K562 (cell line): ENCODE results near the gene BAMBI. TPM values are rescaled to one million over a fixed set of nuclear protein-coding genes. Genes with fewer than 3 reads are reported as not detected.
A peak's percentile ranks its signal among the peaks of the same experiment; 100 is the strongest.

Source experiments
- CBFA2T2 ChIP-seq: fragments of 450-650 bp; conservative IDR thresholded peaks from 2 replicates; pipeline ENCODE4 v1.6.1; 2017; ENCODE audit warnings: mild to moderate bottlenecking
- CREM ChIP-seq: IDR thresholded peaks from 2 replicates; pipeline ENCODE4 v1.6.1; 2014; ENCODE audit warnings: antibody characterized with exemption, low read depth
- CSDE1 ChIP-seq, 2 experiments: fragments of 450-650 bp; IDR thresholded peaks; 2 replicates each; pipeline ENCODE4 v1.6.1; 2016; ENCODE audit warnings: mild to moderate bottlenecking in 1 of 2
- DPF2 ChIP-seq: fragments of 450-650 bp; IDR thresholded peaks from 2 replicates; pipeline ENCODE4 v1.6.1; 2016
- EP300 ChIP-seq: IDR thresholded peaks from 2 replicates; pipeline ENCODE4 v1.6.1; 2012; ENCODE audit warnings: low read length, improper control_type of control experiment
- FOXJ2 ChIP-seq: fragments of 200-800 bp; sonication (Bioruptor generic); IDR thresholded peaks from 2 replicates; pipeline ENCODE4 v1.6.1; 2016; ENCODE audit warnings: missing genetic modification characterization, missing compliant biosample characterization
- HDAC2 ChIP-seq: fragments of 450-650 bp; IDR thresholded peaks from 2 replicates; pipeline ENCODE4 v1.6.1; 2016; ENCODE audit warnings: mild to moderate bottlenecking
- LEF1 ChIP-seq: fragments of 450-650 bp; IDR thresholded peaks from 2 replicates; pipeline ENCODE4 v1.6.1; 2016; ENCODE audit warnings: mild to moderate bottlenecking
- MYC ChIP-seq, 2 experiments: fragments of 250-450 bp in 1 of 2; sonication (Bioruptor Pico) in 1 of 2; IDR thresholded peaks; 2 replicates each; pipeline versions ENCODE4 v1.5.1 to v1.6.1; 2012 to 2021; ENCODE audit warnings: low read depth in 2 of 2, borderline replicate concordance in 1 of 2, improper control_type of control experiment in 1 of 2, low read length in 1 of 2, mild to moderate bottlenecking in 1 of 2, moderate library complexity in 1 of 2
- MYNN ChIP-seq, 2 experiments: sonication (generic); formaldehyde crosslinking in 1 of 2; IDR thresholded peaks; 2 replicates each; pipeline versions ENCODE4 v1.5.0 to v1.6.1; 2016 to 2020; ENCODE audit warnings: antibody characterized with exemption in 1 of 2, missing genetic modification reagents in 1 of 2
- NFIC ChIP-seq: fragments of 450-650 bp; IDR thresholded peaks from 2 replicates; pipeline ENCODE4 v1.6.1; 2017; ENCODE audit warnings: mild to moderate bottlenecking, inconsistent platforms
- POLR3A ChIP-seq: IDR thresholded peaks from 2 replicates; pipeline ENCODE4 v1.6.1; 2011; ENCODE audit warnings: borderline replicate concordance, mild to moderate bottlenecking, moderate library complexity; ENCODE audit not compliant: insufficient read length, insufficient read depth; ENCODE audit errors: extremely low read depth
- POU5F1 ChIP-seq: fragments of 150-350 bp; IDR thresholded peaks from 2 replicates; pipeline ENCODE4 v1.6.1; 2014; ENCODE audit warnings: borderline replicate concordance, low read length, low read depth, mild to moderate bottlenecking; ENCODE audit not compliant: partially characterized antibody
- SETDB1 ChIP-seq: IDR thresholded peaks from one replicate; pipeline ENCODE4 v1.6.1; 2012; ENCODE audit warnings: low read length, control low read depth, inconsistent platforms
- SMARCA4 ChIP-seq: fragments of 450-650 bp; IDR thresholded peaks from 2 replicates; pipeline ENCODE4 v1.6.1; 2016
- STAT5A ChIP-seq: IDR thresholded peaks from 2 replicates; pipeline ENCODE4 v1.6.1; 2012; ENCODE audit warnings: low read length, inconsistent platforms, borderline replicate concordance
- TCF3 ChIP-seq: sonication (generic); formaldehyde crosslinking; IDR thresholded peaks from 2 replicates; pipeline ENCODE4 v1.4.0; 2020; ENCODE audit warnings: mild to moderate bottlenecking, missing genetic modification reagents
- TEAD4 ChIP-seq, 2 experiments: sonication (generic) in 1 of 2; formaldehyde crosslinking in 1 of 2; IDR thresholded peaks; 2 replicates each; pipeline versions ENCODE4 v1.6.1 to v1.8.0; 2012 to 2022; ENCODE audit warnings: borderline replicate concordance in 1 of 2, inconsistent platforms in 1 of 2, low read length in 1 of 2, mild to moderate bottlenecking in 1 of 2, missing genetic modification reagents in 1 of 2
- ZFP36 ChIP-seq: fragments of 150-350 bp; IDR thresholded peaks from 2 replicates; pipeline ENCODE4 v1.6.1; 2018; ENCODE audit warnings: low read length, low read depth; ENCODE audit not compliant: partially characterized antibody
- polyA plus RNA-seq, 8 experiments: library from polyadenylated mRNA; depleted of rRNA in 4 of 8; stranded (reverse) in 5 of 8; unstranded in 3 of 8; fragments of >200 nt; fragmentation: Nextera tagmentation in 2 of 8; fragmentation: Illumina TruSeq in 1 of 8; extraction: Ambion mirVana in 2 of 8; extraction: Trizol in 1 of 8; gene quantifications; 2 replicates each; pipeline versions ENCODE4 v1.2.1 to v1.2.3, GENCODE V29; 2011 to 2014; ENCODE audit warnings: inconsistent platforms in 1 of 8, missing spikeins in 1 of 8
- total RNA-seq, 7 experiments: library from RNA; depleted of rRNA in 6 of 7; stranded (reverse); fragments of >200 nt in 6 of 7; fragmentation: Illumina TruSeq in 2 of 7; extraction: Trizol in 2 of 7; gene quantifications; 2 replicates each; pipeline versions ENCODE4 v1.2.1 to v1.2.3, GENCODE V29; 2011 to 2021; ENCODE audit warnings: low replicate concordance in 1 of 7
- TF ChIP-seq, protein P1 (sequence below), 2 experiments: fragments of 200-800 bp in 1 of 2; sonication (Bioruptor generic) in 1 of 2; sonication (generic) in 1 of 2; formaldehyde crosslinking in 1 of 2; IDR thresholded peaks in 1 of 2; conservative IDR thresholded peaks in 1 of 2; 2 replicates each; pipeline versions ENCODE4 v1.5.0 to v1.6.1; 2016 to 2020; ENCODE audit warnings: missing compliant biosample characterization in 1 of 2, missing genetic modification characterization in 1 of 2, missing genetic modification reagents in 1 of 2
- TF ChIP-seq, protein P2 (sequence below): fragments of 250-450 bp; sonication (Bioruptor Pico); IDR thresholded peaks from 2 replicates; pipeline ENCODE4 v1.5.0; 2021; ENCODE audit warnings: mild to moderate bottlenecking, moderate library complexity
- TF ChIP-seq, protein P3 (sequence below): sonication (generic); formaldehyde crosslinking; IDR thresholded peaks from 2 replicates; pipeline ENCODE4 v1.8.0; 2022; ENCODE audit warnings: mild to moderate bottlenecking, missing genetic modification reagents

The BAMBI gene
- total and polyA plus RNA-seq, 9 of the 15 experiments (the other 6 are each of a cell fraction or from before 2014, with no cell fraction given) = 2.0 to 21.8 (median 13.5) TPM

DNA sequence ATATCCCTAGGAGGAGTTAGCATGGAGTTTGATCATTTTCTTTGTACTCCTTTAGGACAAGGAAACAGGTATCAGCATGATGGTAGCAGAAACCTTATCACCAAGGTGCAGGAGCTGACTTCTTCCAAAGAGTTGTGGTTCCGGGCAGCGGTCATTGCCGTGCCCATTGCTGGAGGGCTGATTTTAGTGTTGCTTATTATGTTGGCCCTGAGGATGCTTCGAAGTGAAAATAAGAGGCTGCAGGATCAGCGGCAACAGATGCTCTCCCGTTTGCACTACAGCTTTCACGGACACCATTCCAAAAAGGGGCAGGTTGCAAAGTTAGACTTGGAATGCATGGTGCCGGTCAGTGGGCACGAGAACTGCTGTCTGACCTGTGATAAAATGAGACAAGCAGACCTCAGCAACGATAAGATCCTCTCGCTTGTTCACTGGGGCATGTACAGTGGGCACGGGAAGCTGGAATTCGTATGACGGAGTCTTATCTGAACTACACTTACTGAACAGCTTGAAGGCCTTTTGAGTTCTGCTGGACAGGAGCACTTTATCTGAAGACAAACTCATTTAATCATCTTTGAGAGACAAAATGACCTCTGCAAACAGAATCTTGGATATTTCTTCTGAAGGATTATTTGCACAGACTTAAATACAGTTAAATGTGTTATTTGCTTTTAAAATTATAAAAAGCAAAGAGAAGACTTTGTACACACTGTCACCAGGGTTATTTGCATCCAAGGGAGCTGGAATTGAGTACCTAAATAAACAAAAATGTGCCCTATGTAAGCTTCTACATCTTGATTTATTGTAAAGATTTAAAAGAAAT lies 4.8 kb downstream of the BAMBI start (continued):
- TF ChIP-seq MYNN (IDR thresholded peaks at IDR 0.05) (no peak), MYNN (CRISPR knock-in tag; IDR thresholded peaks at IDR 0.05) (no peak), LEF1 (peak; percentile 42; the same call in 1 of the 2 replicates), SMARCA4 (peak; percentile 70), MYC (IDR thresholded peaks at IDR 0.05; ENCODE audit: low read depth, low read length) (no peak), MYC (CRISPR knock-in tag; IDR thresholded peaks at IDR 0.05; ENCODE audit: borderline replicate concordance, low read depth) (no peak), TCF3 (peak; percentile 76), SETDB1 (no peak), DPF2 (peak; percentile 82; the same call in 1 of the 2 replicates), FOXJ2 (tag) (no peak), CBFA2T2 (peak; percentile 86), CREM (peak; percentile 41; the same call in 1 of the 2 replicates), TEAD4 (IDR thresholded peaks at IDR 0.05; ENCODE audit: low read length) (peak; percentile 93), TEAD4 (CRISPR knock-in tag; IDR thresholded peaks at IDR 0.05; ENCODE audit: borderline replicate concordance) (no peak), HDAC2 (peak; percentile 45; the same call in 1 of the 2 replicates), STAT5A (peak; percentile 53; the same call in 1 of the 2 replicates), EP300 (peak; percentile 67; the same call in 1 of the 2 replicates), NFIC (peak; percentile 49), POLR3A (no peak), ZFP36 (no peak), POU5F1 (no peak), CSDE1 (IDR thresholded peaks at IDR 0.05) (no peak)
- TF ChIP-seq, protein P1, sequence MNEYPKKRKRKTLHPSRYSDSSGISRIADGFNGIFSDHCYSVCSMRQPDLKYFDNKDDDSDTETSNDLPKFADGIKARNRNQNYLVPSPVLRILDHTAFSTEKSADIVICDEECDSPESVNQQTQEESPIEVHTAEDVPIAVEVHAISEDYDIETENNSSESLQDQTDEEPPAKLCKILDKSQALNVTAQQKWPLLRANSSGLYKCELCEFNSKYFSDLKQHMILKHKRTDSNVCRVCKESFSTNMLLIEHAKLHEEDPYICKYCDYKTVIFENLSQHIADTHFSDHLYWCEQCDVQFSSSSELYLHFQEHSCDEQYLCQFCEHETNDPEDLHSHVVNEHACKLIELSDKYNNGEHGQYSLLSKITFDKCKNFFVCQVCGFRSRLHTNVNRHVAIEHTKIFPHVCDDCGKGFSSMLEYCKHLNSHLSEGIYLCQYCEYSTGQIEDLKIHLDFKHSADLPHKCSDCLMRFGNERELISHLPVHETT (CRISPR knock-in tag; conservative IDR thresholded peaks at IDR 0.05 in 1 of 2, IDR thresholded peaks at IDR 0.05 in 1 of 2) = 0 out of 4 replicates have a peak, but pooled peaks of 1 of the 2 experiments have one; percentile 17
- TF ChIP-seq, protein P2, sequence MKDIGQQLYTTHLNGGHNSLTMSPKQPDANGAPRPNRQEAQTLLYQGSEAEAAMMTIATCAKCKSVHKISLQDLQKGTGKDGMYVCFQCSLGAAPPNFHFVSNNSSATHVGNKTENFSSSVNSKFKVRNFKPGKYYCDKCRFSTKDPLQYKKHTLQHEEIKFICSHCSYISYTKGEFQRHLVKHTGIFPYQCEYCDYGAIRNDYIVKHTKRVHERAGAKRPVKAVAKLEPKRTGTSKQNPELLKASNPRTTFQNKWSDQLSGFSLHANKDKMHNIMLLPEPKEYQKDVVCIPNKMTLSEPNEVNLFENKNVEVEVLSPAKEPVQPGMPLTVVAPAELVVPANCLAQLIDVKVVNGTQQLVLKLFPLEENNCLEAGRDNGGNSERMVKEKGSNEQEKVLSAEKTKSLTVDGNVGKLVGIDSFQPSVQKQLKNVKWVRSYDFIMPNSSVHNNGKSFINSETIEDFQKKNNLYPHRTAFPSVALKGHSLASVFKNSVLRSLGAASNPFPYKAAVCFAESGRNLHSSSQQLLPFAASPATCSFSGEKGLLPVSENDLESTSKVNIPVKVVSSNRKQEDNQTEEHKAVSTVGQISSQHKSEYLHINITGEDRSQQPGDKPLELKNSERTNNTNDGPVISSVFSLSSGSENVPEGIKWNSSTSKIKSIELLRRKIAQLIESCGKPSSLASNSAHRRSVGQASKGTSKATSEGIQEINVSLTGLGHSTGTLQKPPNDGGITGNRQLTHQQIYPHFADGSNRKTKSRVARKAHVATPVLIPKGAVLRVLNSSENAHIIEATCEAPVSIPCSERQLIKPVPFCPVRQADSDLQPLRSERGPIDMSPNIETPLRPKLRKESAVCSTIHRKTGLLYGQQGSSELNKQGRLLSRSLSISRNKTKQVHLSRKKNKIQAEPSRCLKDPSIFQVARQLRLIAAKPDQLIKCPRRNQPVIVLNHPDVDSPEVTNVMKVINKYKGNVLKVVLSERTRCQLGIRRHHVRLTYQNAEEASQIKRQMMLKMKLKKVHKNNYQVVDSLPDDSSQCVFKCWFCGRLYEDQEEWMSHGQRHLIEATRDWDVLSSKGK (CRISPR knock-in tag) = no peak
- TF ChIP-seq, protein P3, sequence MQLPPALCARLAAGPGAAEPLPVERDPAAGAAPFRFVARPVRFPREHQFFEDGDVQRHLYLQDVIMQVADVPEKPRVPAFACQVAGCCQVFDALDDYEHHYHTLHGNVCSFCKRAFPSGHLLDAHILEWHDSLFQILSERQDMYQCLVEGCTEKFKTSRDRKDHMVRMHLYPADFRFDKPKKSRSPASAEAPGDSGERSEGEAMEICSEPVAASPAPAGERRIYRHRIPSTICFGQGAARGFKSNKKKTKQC (CRISPR knock-in tag) = no peak
